IPS-20b (cell line): ENCODE measurements around the gene SEZ6L.

Source experiments
- H3K27ac ChIP-seq: one replicate; pipeline ENCODE4 v1.5.1; 2013; ENCODE audit warnings: low read length
- H3K27me3 ChIP-seq: 2 replicates; pipeline ENCODE4 v1.6.1; 2013; ENCODE audit warnings: mild to moderate bottlenecking, low read length, inconsistent platforms; ENCODE audit not compliant: insufficient read depth
- H3K36me3 ChIP-seq: 2 replicates; pipeline ENCODE4 v1.6.1; 2013; ENCODE audit warnings: low read depth, mild to moderate bottlenecking, inconsistent platforms, low read length, moderate library complexity; ENCODE audit not compliant: insufficient read depth
- H3K4me1 ChIP-seq: 2 replicates; pipeline ENCODE4 v1.6.1; 2013; ENCODE audit warnings: mild to moderate bottlenecking, control low read depth, inconsistent platforms, low read length, moderate library complexity; ENCODE audit not compliant: insufficient read depth
- H3K4me3 ChIP-seq: 2 replicates; pipeline ENCODE4 v1.5.1; 2013; ENCODE audit warnings: mild to moderate bottlenecking, low read length, inconsistent platforms
- H3K9ac ChIP-seq: 2 replicates; pipeline ENCODE4 v1.6.1; 2013; ENCODE audit warnings: low read depth, mild to moderate bottlenecking, inconsistent platforms, low read length, moderate library complexity
- H3K9me3 ChIP-seq: 2 replicates; pipeline ENCODE4 v1.6.1; 2013; ENCODE audit warnings: mild to moderate bottlenecking, low read depth, low read length, inconsistent platforms; ENCODE audit not compliant: insufficient read depth

SEZ6L gene

GRCh38 chr22:26418620-26419019, 249.4 kb downstream of the SEZ6L start:
- Histone ChIP-seq H3K4me1 (peaks cover 18% of the 10 kb centered on the region), H3K27me3 (no peaks in the 10 kb centered on the region), H3K36me3 (no peaks in the 10 kb centered on the region), H3K4me3 (no peak overlapping the region), H3K9me3 (peaks cover 6% of the 10 kb centered on the region), H3K9ac (no peak overlapping the region), H3K27ac (no peak overlapping the region)

GRCh38 chr22:26426924-26427323, 257.7 kb downstream of the SEZ6L start:
- Histone ChIP-seq H3K27ac (no peak overlapping the region), H3K9me3 (peaks cover 6% of the 10 kb centered on the region), H3K4me3 (no peak overlapping the region), H3K27me3 (peaks cover 41% of the 10 kb centered on the region), H3K36me3 (no peaks in the 10 kb centered on the region), H3K9ac (no peak overlapping the region), H3K4me1 (no peaks in the 10 kb centered on the region)

GRCh38 chr22:26428515-26429457, 259.5 kb downstream of the SEZ6L start, which contains the start of gene ASPHD2:
Gene ASPHD2, plus strand, starts transcription at chr22:26429260. Its CDS starts 4,356 bp downstream, at chr22:26433616.
- no peak within 1 kb of the TSS for H3K27ac ChIP-seq

GRCh38 chr22:26429458-26430286, 260.4 kb downstream of the SEZ6L start:
- Histone ChIP-seq H3K4me3 (peak overlapping the region; percentile 92), H3K27me3 (peaks cover 41% of the 10 kb centered on the region), H3K36me3 (peaks cover 8% of the 10 kb centered on the region; the same call in 1 of the 2 replicates), H3K27ac (no peak overlapping the region), H3K9me3 (no peaks in the 10 kb centered on the region), H3K9ac (peak overlapping the region; percentile 76; the same call in 1 of the 2 replicates), H3K4me1 (no peaks in the 10 kb centered on the region)

More at GRCh38 chr22:26428515-26429457, 259.5 kb downstream of the SEZ6L start, which contains the start of gene ASPHD2:
- Histone ChIP-seq H3K4me3 (peak within 1 kb of the TSS; percentile 92), H3K36me3 (no peaks in the 10 kb centered on the region), H3K9ac (peak within 1 kb of the TSS; percentile 76; the same call in 1 of the 2 replicates), H3K9me3 (no peaks in the 10 kb centered on the region), H3K4me1 (no peaks in the 10 kb centered on the region), H3K27me3 (peaks cover 41% of the 10 kb centered on the region)

- no peak overlapping the region for H3K27ac ChIP-seq
- no peaks in the 10 kb centered on the region for H3K9me3 ChIP-seq
- H3K27me3 ChIP-seq: peaks cover 41% of the 10 kb centered on the region
- 0 out of 2 replicates have a peak overlapping the region, but pooled peaks have one; percentile 92 for H3K4me3 ChIP-seq
- H3K9ac ChIP-seq: no peak overlapping the region
- H3K4me1 ChIP-seq: no peaks in the 10 kb centered on the region
- peaks cover 15% of the 10 kb centered on the region; the same call in 1 of the 2 replicates for H3K36me3 ChIP-seq
Measured at GRCh38 chr22:26430600-26430999, 261.3 kb downstream of the SEZ6L start.

GRCh38 chr22:26431261-26431995, 262.2 kb downstream of the SEZ6L start:
- Histone ChIP-seq H3K4me3 (no peak overlapping the region), H3K9me3 (no peaks in the 10 kb centered on the region), H3K9ac (no peak overlapping the region), H3K4me1 (no peaks in the 10 kb centered on the region), H3K27ac (no peak overlapping the region), H3K36me3 (peaks cover 15% of the 10 kb centered on the region; the same call in 1 of the 2 replicates), H3K27me3 (peaks cover 35% of the 10 kb centered on the region)

- no peak overlapping the region for H3K9ac ChIP-seq
- peaks cover 15% of the 10 kb centered on the region; the same call in 1 of the 2 replicates for H3K36me3 ChIP-seq
- no peak overlapping the region for H3K4me3 ChIP-seq
- no peak overlapping the region for H3K27ac ChIP-seq
- peaks cover 25% of the 10 kb centered on the region for H3K27me3 ChIP-seq
- H3K4me1 ChIP-seq: no peaks in the 10 kb centered on the region
- H3K9me3 ChIP-seq: no peaks in the 10 kb centered on the region
Measured at GRCh38 chr22:26432619-26433311, 263.5 kb downstream of the SEZ6L start.
